Neural crest cell (in vitro differentiated cells): ENCODE measurements around the gene HOXA4. TPM values are rescaled to one million over a fixed set of nuclear protein-coding genes. Genes with fewer than 3 reads are reported as not detected.

Experiments used
- DNase-seq: peaks from one replicate; pipeline ENCODE4 v3.0.0; 2021; ENCODE audit warnings: low read depth, mixed read lengths, low spot score
- H3K27ac Mint-ChIP-seq: one replicate; pipeline ENCODE4 v1.8.0; 2021; ENCODE audit warnings: mild to moderate bottlenecking, mixed read lengths; ENCODE audit not compliant: unreplicated experiment
- H3K27me3 Mint-ChIP-seq: 2 replicates; pipeline ENCODE4 v1.8.0; 2021; ENCODE audit warnings: low read depth, mild to moderate bottlenecking, mixed read lengths
- H3K36me3 Mint-ChIP-seq: 2 replicates; pipeline ENCODE4 v1.8.0; 2021; ENCODE audit warnings: low read depth, mild to moderate bottlenecking, mixed read lengths
- H3K4me1 Mint-ChIP-seq: 2 replicates; pipeline ENCODE4 v1.8.0; 2021; ENCODE audit warnings: mixed read lengths
- H3K4me3 Mint-ChIP-seq: one replicate; pipeline ENCODE4 v1.8.0; 2021; ENCODE audit warnings: mild to moderate bottlenecking, mixed read lengths
- H3K9me3 Mint-ChIP-seq: 2 replicates; pipeline ENCODE4 v1.8.0; 2021; ENCODE audit warnings: mixed read lengths
- total RNA-seq: library from RNA; stranded (reverse); gene quantifications from 2 replicates; pipeline ENCODE4 v1.2.1, GENCODE V29; 2021
- TF ChIP-seq, protein P1 (sequence below): fragments of 200-600 bp; sonication (generic); conservative IDR thresholded peaks from 2 replicates; pipeline ENCODE4 v1.5.0; 2021; ENCODE audit warnings: antibody characterized with exemption, mild to moderate bottlenecking

The HOXA4 gene
- total RNA-seq, 1 donor from 2014 or later = 0.68 TPM

DNA sequence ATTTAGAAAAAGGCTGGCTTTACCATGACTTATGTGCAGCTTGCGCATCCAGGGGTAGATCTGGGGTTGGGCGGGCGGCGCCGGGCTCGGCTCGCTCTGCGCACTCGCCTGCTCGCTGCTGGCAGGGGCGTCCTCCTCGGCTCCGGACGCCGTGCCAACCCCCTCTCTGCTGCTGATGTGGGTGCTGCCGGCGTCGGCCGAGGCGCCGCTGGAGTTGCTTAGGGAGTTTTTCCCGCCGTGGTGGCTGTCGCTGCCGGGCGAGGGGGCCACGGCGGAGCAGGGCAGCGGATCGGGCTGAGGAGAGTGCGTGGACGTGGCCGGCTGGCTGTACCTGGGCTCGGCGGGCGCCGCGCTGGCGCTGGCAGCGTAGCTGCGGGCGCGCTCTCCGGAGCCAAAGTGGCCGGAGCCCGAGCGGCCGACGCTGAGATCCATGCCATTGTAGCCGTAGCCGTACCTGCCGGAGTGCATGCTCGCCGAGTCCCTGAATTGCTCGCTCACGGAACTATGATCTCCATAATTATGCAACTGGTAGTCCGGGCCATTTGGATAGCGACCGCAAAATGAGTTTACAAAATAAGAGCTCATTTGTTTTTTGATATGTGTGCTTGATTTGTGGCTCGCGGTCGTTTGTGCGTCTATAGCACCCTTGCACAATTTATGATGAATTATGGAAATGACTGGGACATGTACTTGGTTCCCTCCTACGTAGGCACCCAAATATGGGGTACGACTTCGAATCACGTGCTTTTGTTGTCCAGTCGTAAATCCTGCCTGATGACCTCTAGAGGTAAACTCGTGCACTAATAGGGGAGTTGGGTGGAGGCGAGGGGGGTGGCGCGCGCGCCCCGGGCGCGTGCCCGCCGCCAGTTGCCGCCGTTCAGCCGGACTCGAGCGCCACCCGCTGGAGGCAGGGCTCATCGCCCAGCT, 12.7 kb upstream of the HOXA4 start, which contains the start of gene HOXA5:
TSS of gene HOXA5 (minus strand) at position 659 of the 927 bp plus-strand sequence. CDS start at position 585, 74 bp downstream.
- Mint-ChIP-seq H3K4me3 (peak within 1 kb of the TSS; percentile 92), H3K9me3 (peaks cover 4% of the 10 kb centered on the region), H3K36me3 (peaks cover 3% of the 10 kb centered on the region)

DNA sequence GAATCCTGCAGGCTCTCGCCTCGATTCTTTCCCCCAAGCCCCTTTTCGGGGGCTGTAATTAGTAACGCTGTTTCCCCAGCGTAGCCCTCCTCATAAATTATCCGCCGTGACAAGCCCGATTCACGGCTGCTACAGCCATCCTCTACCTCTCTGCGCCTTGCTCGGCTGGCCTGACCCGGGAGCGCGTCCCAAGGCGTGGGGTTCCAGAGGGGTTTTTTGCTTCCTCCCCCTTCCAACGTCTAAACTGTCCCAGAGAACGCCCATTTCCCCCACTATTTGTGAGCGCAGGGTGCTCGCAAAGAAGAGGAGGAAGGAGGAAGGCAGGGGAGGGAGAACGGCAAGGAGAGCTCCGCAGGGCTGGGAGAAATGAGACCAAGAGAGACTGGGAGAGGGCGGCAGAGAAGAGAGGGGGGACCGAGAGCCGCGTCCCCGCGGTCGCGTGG, 12.0 kb upstream of the HOXA4 start:
- peak overlapping the region; percentile 86 for H3K4me3 Mint-ChIP-seq
- H3K27ac Mint-ChIP-seq = no peak overlapping the region
- peaks cover 3% of the 10 kb centered on the region for H3K36me3 Mint-ChIP-seq
- H3K4me1 Mint-ChIP-seq = peaks cover 32% of the 10 kb centered on the region
- DNase-seq = no peak
- peaks cover 100% of the 10 kb centered on the region for H3K27me3 Mint-ChIP-seq
- peaks cover 4% of the 10 kb centered on the region for H3K9me3 Mint-ChIP-seq
- TF ChIP-seq, protein P1, sequence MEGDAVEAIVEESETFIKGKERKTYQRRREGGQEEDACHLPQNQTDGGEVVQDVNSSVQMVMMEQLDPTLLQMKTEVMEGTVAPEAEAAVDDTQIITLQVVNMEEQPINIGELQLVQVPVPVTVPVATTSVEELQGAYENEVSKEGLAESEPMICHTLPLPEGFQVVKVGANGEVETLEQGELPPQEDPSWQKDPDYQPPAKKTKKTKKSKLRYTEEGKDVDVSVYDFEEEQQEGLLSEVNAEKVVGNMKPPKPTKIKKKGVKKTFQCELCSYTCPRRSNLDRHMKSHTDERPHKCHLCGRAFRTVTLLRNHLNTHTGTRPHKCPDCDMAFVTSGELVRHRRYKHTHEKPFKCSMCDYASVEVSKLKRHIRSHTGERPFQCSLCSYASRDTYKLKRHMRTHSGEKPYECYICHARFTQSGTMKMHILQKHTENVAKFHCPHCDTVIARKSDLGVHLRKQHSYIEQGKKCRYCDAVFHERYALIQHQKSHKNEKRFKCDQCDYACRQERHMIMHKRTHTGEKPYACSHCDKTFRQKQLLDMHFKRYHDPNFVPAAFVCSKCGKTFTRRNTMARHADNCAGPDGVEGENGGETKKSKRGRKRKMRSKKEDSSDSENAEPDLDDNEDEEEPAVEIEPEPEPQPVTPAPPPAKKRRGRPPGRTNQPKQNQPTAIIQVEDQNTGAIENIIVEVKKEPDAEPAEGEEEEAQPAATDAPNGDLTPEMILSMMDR = no peak

More for the DNA sequence above, 12.7 kb upstream of the HOXA4 start, which contains the start of gene HOXA5:
- Mint-ChIP-seq H3K27ac (peak within 1 kb of the TSS; percentile 13), H3K27me3 (peaks cover 100% of the 10 kb centered on the region), H3K4me1 (peaks cover 35% of the 10 kb centered on the region)
- TF ChIP-seq, protein P1 = peak; percentile 88
- DNase-seq = peak; percentile 64

DNA sequence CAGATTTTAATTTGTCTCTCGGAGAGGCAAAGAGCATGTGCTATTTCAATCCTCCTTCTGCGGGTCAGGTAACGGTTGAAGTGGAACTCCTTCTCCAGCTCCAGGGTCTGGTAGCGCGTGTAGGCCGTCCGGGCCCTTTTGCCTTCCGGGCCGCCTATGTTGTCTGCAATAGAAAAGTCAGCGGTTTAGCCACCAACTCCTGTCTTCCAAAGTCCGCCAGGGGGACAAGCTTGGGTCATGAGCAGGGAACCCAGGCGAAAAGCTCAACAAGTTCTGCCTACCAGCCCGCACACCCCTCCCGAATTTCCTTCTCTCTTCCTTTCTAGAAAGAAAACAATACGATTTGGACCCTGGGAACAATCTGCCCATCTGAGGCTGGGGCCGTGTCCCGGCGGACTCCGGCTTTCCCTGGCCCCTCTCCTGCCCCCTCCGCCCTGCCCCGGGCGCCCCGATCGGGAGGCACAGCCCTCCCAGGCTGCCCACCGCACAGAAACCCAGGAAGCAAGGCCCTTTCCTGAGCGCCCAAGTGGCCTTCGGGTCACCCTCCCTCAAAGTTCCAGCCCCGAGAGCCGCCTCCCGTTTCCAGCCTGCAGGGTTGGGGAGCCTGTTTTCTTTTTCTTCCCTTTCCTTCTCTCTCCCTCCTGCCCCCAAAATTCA, 11.5 kb upstream of the HOXA4 start:
- peaks cover 32% of the 10 kb centered on the region for H3K4me1 Mint-ChIP-seq
- peaks cover 4% of the 10 kb centered on the region for H3K9me3 Mint-ChIP-seq
- H3K4me3 Mint-ChIP-seq = peak overlapping the region; percentile 86
- peak overlapping the region; percentile 76 for H3K27ac Mint-ChIP-seq
- TF ChIP-seq, protein P1 = peak; percentile 40
- H3K27me3 Mint-ChIP-seq = peaks cover 100% of the 10 kb centered on the region
- no peak for DNase-seq
- H3K36me3 Mint-ChIP-seq = peaks cover 3% of the 10 kb centered on the region

DNA sequence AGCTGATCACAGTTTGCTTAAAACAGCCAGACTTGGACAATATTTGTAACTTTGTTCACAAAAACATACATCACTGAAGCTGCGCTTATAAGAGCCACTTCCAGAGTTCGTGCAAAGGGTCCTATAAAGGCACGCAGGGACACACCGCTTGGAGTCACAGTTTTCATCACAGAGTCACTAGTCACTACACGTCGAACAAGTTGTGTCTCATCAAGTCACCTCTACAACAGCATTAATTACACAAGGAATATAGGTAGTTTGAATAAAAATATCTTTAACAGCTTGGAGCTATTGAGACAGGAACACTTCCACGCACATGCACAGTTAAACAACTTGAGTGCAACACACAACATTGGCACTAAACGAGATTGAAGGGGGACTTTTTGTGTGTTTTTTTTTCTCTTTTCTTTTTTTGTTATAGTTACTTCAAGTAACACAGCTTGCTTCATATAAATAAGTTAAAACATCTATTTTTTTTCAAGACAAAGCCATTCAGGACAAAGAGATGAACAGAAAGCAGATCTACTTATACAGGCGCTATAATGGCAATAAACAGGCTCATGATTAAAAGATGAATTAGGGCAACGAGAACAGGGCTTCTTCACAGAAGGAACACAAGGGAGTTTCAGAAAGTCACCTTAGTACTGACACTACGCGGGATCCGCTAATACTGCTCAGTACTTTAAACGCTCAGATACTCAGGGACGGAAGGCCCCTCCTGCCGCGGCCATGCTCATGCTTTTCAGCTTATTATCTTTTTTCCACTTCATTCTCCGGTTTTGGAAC, 10.8 kb upstream of the HOXA4 start:
- no peak for DNase-seq
- peaks cover 100% of the 10 kb centered on the region for H3K27me3 Mint-ChIP-seq
- peaks cover 3% of the 10 kb centered on the region for H3K36me3 Mint-ChIP-seq
- peaks cover 2% of the 10 kb centered on the region for H3K9me3 Mint-ChIP-seq
- TF ChIP-seq, protein P1 = no peak
- H3K27ac Mint-ChIP-seq = peak overlapping the region; percentile 76
- H3K4me1 Mint-ChIP-seq = peaks cover 28% of the 10 kb centered on the region
- H3K4me3 Mint-ChIP-seq = peak overlapping the region; percentile 81
